ENCODE measurements around the gene PRKRIP1.
"Not testable (repeated sequence)": the region's sequence is repeated elsewhere in the genome, so short reads cannot be mapped to it uniquely, and the experiment has no call there.

Gene PRKRIP1

DNA sequence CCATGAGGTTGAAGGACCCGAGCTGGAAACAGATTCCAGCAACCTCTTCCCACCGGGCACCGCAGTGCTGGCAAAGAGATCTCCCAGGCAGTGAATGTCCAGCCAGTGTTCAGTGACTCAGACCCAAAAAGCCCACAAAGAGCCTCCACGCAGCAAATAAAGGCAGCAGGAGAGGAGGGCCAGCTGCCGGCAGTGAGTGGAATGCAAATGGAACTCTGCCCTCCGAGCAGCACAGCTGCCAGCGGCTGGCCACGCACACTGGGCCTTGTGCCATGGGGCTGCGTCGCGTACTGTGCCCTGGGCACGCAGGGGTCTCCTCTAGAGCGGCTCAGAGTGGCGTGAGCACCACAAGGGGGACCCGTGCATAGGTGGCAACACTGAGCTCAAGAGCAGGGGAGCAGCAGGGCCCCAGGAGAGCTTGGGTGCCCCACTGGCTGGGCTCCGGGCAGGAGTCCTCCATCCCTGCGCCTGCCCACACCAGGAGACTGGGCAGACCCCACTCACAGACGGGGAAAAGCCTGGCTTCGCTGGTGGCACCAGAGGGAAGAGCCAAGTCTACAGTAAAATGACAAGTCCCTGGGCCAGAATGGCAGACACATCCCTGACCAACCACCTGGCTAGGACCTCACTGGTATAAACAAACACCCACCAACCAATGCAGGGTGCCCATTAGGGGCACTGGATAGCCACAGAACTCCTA is 78.7 kb downstream of the PRKRIP1 start:
- FAIRE-seq: not testable (repeated sequence)

More for the DNA sequence above, 78.7 kb downstream of the PRKRIP1 start:
- DNase-seq (ENCODE audit: low spot score): not testable (repeated sequence)

Data from RCC 7860 (cell line).